SW480 (cell line): ENCODE measurements around the gene ZYX.
"Not testable (repeated sequence)": the region's sequence is repeated elsewhere in the genome, so short reads cannot be mapped to it uniquely, and the experiment has no call there.

Experiments
- DNase-seq: peaks from one replicate; pipeline ENCODE4 v3.0.0-alpha.2; 2016; ENCODE audit warnings: low spot score

ZYX gene

DNA sequence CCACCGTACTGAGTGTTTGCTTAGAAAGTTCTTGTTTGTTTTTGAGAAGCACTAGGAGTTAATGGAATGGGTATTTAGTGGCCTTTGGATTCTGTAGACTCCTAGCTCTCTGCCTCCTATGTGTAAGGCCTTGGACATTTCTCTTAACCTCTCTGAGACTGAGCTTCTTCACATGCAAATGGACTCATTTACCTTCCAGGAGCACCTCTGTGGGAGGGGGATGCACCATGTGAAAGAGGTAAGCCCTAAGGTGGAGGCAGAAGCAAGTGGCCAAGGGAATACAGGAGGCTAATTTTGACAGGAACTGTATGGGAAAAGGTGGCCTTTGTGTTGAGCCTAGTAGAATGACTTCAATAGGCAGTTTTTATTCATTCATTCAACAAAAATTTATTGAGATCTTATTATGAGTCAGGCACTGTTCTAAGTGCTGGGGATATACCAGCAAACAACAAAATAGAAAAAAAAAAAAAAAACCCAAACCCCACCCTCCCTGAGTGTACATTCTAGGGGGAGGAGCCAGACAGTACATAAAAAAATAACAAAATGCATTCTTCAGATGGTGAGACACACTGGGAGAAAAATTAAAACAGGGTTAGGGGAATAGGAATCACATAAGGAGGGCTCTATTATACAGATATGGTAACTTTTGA is 36.7 kb downstream of the ZYX start:
- no peak for DNase-seq

- no peak for DNase-seq
These were observed 37.7 kb downstream of the ZYX start for GRCh38 chr7:143418681-143419458.

DNA sequence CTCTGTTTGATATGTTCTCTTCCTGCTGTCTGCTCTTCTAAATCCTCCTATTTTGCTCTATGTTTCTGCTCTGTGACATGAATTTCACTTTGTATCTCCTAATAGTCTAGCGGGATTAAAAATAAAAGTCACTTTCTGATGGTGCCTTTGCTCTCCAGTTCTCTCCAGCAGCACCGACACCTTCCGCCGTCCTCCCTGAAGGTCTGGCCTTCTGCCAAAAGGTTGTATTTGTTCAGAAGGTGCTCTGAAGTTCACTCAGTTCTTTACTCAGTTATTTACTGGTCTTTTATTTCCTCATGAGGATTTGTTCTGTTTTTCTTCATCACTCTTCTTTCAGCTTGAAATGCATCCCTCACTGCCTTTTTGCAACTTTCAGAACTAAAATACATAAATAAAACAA is 38.7 kb downstream of the ZYX start:
- DNase-seq = no peak

DNA sequence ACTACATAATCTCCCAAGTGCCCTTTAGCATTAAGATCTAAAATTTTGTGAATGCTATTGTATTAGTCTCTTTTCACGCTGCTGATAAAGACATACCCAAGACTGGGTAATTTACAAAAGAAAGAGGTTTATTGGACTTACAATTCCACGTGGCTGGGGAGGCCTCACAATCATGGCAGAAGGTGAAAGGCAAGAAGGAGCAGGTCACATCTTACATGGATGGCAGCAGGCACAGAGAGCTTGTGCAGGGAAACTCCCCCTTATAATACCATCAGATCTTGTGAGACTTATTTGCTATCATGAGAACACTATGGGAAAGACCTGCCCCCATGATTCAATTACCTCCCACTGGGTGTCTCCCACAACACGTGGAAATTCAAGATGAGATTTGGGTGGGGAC is 39.5 kb downstream of the ZYX start:
- DNase-seq = not testable (repeated sequence)

- DNase-seq = no peak
These were observed 40.9 kb downstream of the ZYX start for GRCh38 chr7:143422033-143422432.

- not testable (repeated sequence) for DNase-seq
These were observed 43.3 kb downstream of the ZYX start for GRCh38 chr7:143424476-143424875.

- no peak for DNase-seq
These were observed 45.5 kb downstream of the ZYX start for GRCh38 chr7:143426479-143427142.

- DNase-seq = no peak
These were observed 48.9 kb downstream of the ZYX start for GRCh38 chr7:143429770-143430698.

- no peak for DNase-seq
These were observed 50.0 kb downstream of the ZYX start for GRCh38 chr7:143431109-143431508.

GRCh38 chr7:143433759-143434158 is 52.6 kb downstream of the ZYX start:
- no peak for DNase-seq

DNA sequence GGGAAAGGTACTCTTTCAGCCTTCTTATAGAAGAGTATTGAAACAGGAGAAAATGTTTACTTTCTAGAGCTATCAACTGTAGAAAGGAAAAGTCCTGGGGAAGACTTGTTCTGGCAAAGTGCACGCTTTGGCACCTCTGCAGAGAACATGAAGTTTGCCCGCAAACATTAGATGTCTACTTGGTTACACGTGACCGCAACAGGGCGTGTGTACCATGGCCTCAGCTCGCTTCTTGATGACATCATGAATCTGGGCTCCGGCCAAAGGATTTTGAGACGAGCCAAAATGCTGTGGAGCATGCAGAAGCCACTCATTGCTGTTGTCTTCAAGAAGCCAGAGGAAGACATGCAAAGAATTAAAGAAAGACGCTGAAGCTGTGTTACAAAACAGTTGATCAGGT is 53.5 kb downstream of the ZYX start:
- no peak for DNase-seq

GRCh38 chr7:143435266-143435665 is 54.1 kb downstream of the ZYX start:
- no peak for DNase-seq

DNA sequence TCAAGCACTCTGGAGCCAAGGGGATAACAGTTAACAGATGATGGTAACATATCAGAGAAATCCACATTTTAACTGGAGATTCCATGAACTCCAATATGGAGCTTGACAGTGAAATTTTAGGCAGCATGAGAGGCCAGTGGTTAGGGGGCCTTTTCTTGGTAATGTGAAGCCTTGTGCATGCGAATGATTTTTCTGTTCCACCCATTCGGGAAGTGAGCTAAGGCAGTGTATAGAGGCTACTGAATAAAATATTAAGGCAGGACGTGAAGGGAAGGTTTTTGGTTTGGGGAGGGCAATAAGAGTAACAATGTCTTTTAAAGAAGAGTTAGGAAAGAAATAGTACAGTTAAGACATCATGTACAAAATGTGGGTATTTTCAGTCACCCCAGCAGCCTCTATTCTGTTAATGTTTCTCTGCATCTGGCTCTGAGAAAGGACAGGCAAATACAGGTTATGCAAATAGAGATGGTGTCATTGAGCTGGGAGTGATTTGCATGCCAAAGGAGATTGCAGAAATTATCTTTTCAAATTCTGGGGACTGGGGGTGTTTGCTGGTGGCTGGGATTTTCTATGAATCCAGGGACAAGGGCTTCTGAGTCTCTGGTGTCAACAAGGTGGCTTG is 55.3 kb downstream of the ZYX start:
- DNase-seq = no peak

GRCh38 chr7:143437578-143437977 is 56.4 kb downstream of the ZYX start:
- no peak for DNase-seq

DNA sequence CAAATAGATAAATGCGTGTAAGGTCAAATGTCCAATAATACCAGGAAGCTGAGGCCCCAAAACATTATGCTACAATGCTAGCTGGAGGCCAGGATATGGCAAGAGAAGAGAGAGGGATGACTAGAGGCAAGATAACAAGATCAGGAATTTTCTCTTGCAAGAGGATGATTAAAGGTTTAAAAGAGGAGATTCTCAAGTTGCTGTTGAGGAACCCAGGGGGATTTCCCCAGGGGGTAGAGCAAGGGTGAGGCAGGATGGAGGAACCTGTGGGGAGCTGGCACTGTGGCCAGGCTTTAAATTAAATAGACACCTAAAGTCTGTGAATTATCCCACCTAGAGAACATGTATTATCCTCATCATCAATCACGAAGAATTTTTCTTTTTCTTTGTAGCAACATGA is 58.7 kb downstream of the ZYX start:
- no peak for DNase-seq
